Suprapubic skin (tissue), 3 donors: Measurements from ENCODE around the gene DPY19L2.
"Not testable (repeated sequence)": the region's sequence is repeated elsewhere in the genome, so short reads cannot be mapped to it uniquely, and the experiment has no call there.

Experiments used
- CTCF ChIP-seq, 2 donors: fragments of 200-600 bp in 1 of 2; fragments of 450-650 bp in 1 of 2; sonication (generic) in 1 of 2; IDR thresholded peaks; one replicate each; pipeline ENCODE4 v1.5.1; 2016 to 2019; ENCODE audit warnings: antibody characterized with exemption in 2 of 2, mild to moderate bottlenecking in 1 of 2, moderate library complexity in 1 of 2
- EP300 ChIP-seq: sonication (generic); formaldehyde crosslinking; IDR thresholded peaks from one replicate; pipeline ENCODE4 v1.6.1; 2017; ENCODE audit warnings: antibody characterized with exemption
- POLR2A ChIP-seq, 2 donors: fragments of 450-650 bp; IDR thresholded peaks; one replicate each; pipeline ENCODE4 v1.6.1; 2017; ENCODE audit warnings: antibody characterized with exemption in 2 of 2, mild to moderate bottlenecking in 2 of 2, moderate library complexity in 2 of 2

- not testable (repeated sequence) for TF ChIP-seq EP300; CTCF (IDR thresholded peaks at IDR 0.05); POLR2A (IDR thresholded peaks at IDR 0.05)
These were observed 45.4 kb upstream of the DPY19L2 start for GRCh38 chr12:63713681-63714075.
